A549 (cell line): ENCODE data around the gene MFF. TPM values are rescaled to one million over a fixed set of nuclear protein-coding genes. Genes with fewer than 3 reads are reported as not detected.

Source experiments
- ATAC-seq, 2 experiments: fragments of 200-7000 bp in 1 of 2; fragments of >200 bp in 1 of 2; cut with Nextera tagmentation in 1 of 2; cut with Tn5 transposase in 1 of 2; 3 replicates each; pipeline versions ENCODE4 v1.8.0 to v1.9.1; 2018 to 2020; ENCODE audit warnings: mild to moderate bottlenecking in 1 of 2, moderate library complexity in 1 of 2
- CTCF ChIA-PET: fragments of 300-600 bp; sonication (Branson Sonifier 250); formaldehyde crosslinking; extraction: SDS; loops from one replicate; lab custom pipeline; 2021; ENCODE audit warnings: antibody characterized with exemption, inconsistent platforms; lab: Yijun Ruan, JAX
- POLR2A ChIA-PET: fragments of 350-600 bp; formaldehyde crosslinking; extraction: SDS; loops from one replicate; lab custom pipeline; 2021; ENCODE audit warnings: antibody characterized with exemption, inconsistent platforms; lab: Yijun Ruan, JAX
- DNase-seq, 2 experiments: peaks; one replicate each; pipeline versions ENCODE4 v3.0.0 to v3.0.0-alpha.2; 2011 to 2016; ENCODE audit warnings: low read depth in 1 of 2, low spot score in 1 of 2
- FAIRE-seq: peaks from 2 replicates; lab custom pipeline; 2011; peaks lifted over from hg19 to GRCh38; lab: Jason Lieb, UNC
- H3K27ac ChIP-seq, 2 experiments: fragments of >200 bp; sonication (Bioruptor Twin); formaldehyde crosslinking; 3 replicates each; pipeline ENCODE4 v1.5.1; 2016 to 2017
- H3K4me1 ChIP-seq: fragments of >200 bp; sonication (Bioruptor Twin); formaldehyde crosslinking; 3 replicates; pipeline ENCODE4 v1.6.1; 2016
- H3K4me2 ChIP-seq: fragments of >200 bp; sonication (Bioruptor Twin); formaldehyde crosslinking; 3 replicates; pipeline ENCODE4 v1.6.1; 2016
- H3K4me3 ChIP-seq: fragments of >200 bp; sonication (Bioruptor Twin); formaldehyde crosslinking; 3 replicates; pipeline ENCODE4 v1.5.1; 2016
- H3K9me3 ChIP-seq: fragments of >200 bp; sonication (Bioruptor Twin); formaldehyde crosslinking; 3 replicates; pipeline ENCODE4 v1.6.1; 2016
- CBX8 ChIP-seq: fragments of 200-600 bp; sonication (generic); IDR thresholded peaks from 2 replicates; pipeline ENCODE4 v1.6.1; 2016
- CEBPB ChIP-seq, 2 experiments: fragments of >200 bp in 1 of 2; sonication (Bioruptor Twin) in 1 of 2; formaldehyde crosslinking in 1 of 2; IDR thresholded peaks; 2 replicates each; pipeline ENCODE4 v1.6.1; 2012 to 2016
- EHF ChIP-seq: fragments of 250-450 bp; sonication (Bioruptor Pico); IDR thresholded peaks from 2 replicates; pipeline ENCODE4 v1.5.0; 2020; ENCODE audit warnings: mild to moderate bottlenecking
- EHMT2 ChIP-seq: fragments of 200-600 bp; sonication (generic); IDR thresholded peaks from 2 replicates; pipeline ENCODE4 v1.6.1; 2016; ENCODE audit warnings: antibody characterized with exemption, low read depth, mild to moderate bottlenecking, moderate library complexity
- HOXA7 ChIP-seq: fragments of 250-450 bp; sonication (Bioruptor Pico); IDR thresholded peaks from 2 replicates; pipeline ENCODE4 v1.5.0; 2020; ENCODE audit warnings: mild to moderate bottlenecking, moderate library complexity
- HOXB13 ChIP-seq: fragments of 250-450 bp; sonication (Bioruptor Pico); IDR thresholded peaks from 2 replicates; pipeline ENCODE4 v1.5.0; 2020; ENCODE audit warnings: low read depth, mild to moderate bottlenecking, moderate library complexity
- HOXB5 ChIP-seq: fragments of 250-450 bp; sonication (Bioruptor Pico); IDR thresholded peaks from 2 replicates; pipeline ENCODE4 v1.5.0; 2020; ENCODE audit warnings: mild to moderate bottlenecking, moderate library complexity
- KDM5A ChIP-seq: fragments of 200-600 bp; sonication (generic); IDR thresholded peaks from 2 replicates; pipeline ENCODE4 v1.6.1; 2016; ENCODE audit warnings: antibody characterized with exemption, mild to moderate bottlenecking
- MAFK ChIP-seq: fragments of 450-650 bp; IDR thresholded peaks from 2 replicates; pipeline ENCODE4 v1.6.1; 2014; ENCODE audit not compliant: partially characterized antibody
- MAZ ChIP-seq: fragments of 150-350 bp; IDR thresholded peaks from 2 replicates; pipeline ENCODE4 v1.6.1; 2014; ENCODE audit warnings: antibody characterized with exemption, low read depth, low read length, borderline replicate concordance
- NFE2L2 ChIP-seq: fragments of 150-350 bp; conservative IDR thresholded peaks from 2 replicates; pipeline ENCODE4 v1.6.1; 2014; ENCODE audit warnings: low read length
- NR3C1 ChIP-seq: fragments of >200 bp; sonication (Bioruptor Twin); formaldehyde crosslinking; IDR thresholded peaks from 3 replicates; pipeline ENCODE4 v1.6.1; 2017
- PHF8 ChIP-seq: fragments of 200-600 bp; sonication (generic); IDR thresholded peaks from 2 replicates; pipeline ENCODE4 v1.6.1; 2016; ENCODE audit warnings: low read depth, mild to moderate bottlenecking, antibody characterized with exemption, moderate library complexity, borderline replicate concordance
- POLR2A ChIP-seq: IDR thresholded peaks from 2 replicates; pipeline ENCODE4 v1.6.1; 2012; ENCODE audit warnings: mild to moderate bottlenecking, low read length
- POLR2AphosphoS2 ChIP-seq: conservative IDR thresholded peaks from 2 replicates; pipeline ENCODE4 v1.6.1; 2012; ENCODE audit warnings: low read length, improper control_type of control experiment, inconsistent platforms
- RCOR1 ChIP-seq: fragments of 150-350 bp; IDR thresholded peaks from 2 replicates; pipeline ENCODE4 v1.6.1; 2014; ENCODE audit warnings: antibody characterized with exemption, low read length, low read depth
- RNF2 ChIP-seq: fragments of 200-600 bp; sonication (generic); IDR thresholded peaks from 2 replicates; pipeline ENCODE4 v1.6.1; 2016; ENCODE audit warnings: low read depth, mild to moderate bottlenecking, antibody characterized with exemption, moderate library complexity, borderline replicate concordance
- SMC3 ChIP-seq: fragments of >200 bp; sonication (Bioruptor Twin); formaldehyde crosslinking; IDR thresholded peaks from 3 replicates; pipeline ENCODE4 v1.6.1; 2018; ENCODE audit warnings: inconsistent platforms
- SREBF2 ChIP-seq: fragments of 450-650 bp; IDR thresholded peaks from 2 replicates; pipeline ENCODE4 v1.6.1; 2014; ENCODE audit warnings: mild to moderate bottlenecking, moderate library complexity
- TP53 ChIP-seq: fragments of 250-450 bp; sonication (Bioruptor Pico); IDR thresholded peaks from 2 replicates; pipeline ENCODE4 v1.5.0; 2021; ENCODE audit warnings: mild to moderate bottlenecking, moderate library complexity
- ZNF302 ChIP-seq: fragments of 250-450 bp; sonication (Bioruptor Pico); IDR thresholded peaks from 2 replicates; pipeline ENCODE4 v1.9.0; 2021; ENCODE audit warnings: inconsistent platforms, mild to moderate bottlenecking, moderate library complexity
- ZSCAN20 ChIP-seq: fragments of 250-450 bp; sonication (Bioruptor Pico); IDR thresholded peaks from 2 replicates; pipeline ENCODE4 v1.8.0; 2022; ENCODE audit warnings: mild to moderate bottlenecking, moderate library complexity
- WGBS: methylation state at CpG from one replicate; pipeline ENCODE4 v1.1.6; 2017; ENCODE audit errors: missing lambda C conversion rate; 5-methylcytosine and 5-hydroxymethylcytosine counted together
- polyA plus RNA-seq, 4 experiments: library from polyadenylated mRNA; depleted of rRNA in 3 of 4; stranded (reverse); fragments of >200 nt; fragmentation: RNase III in 1 of 4; extraction: RNeasy Plus Mini Kit Qiagen cat#74134 plus additional on column Dnase treatment in 1 of 4; gene quantifications; 2 replicates in 3 of 4; 3 replicates in 1 of 4; pipeline ENCODE4 v1.2.3, GENCODE V29; 2011 to 2017
- TF ChIP-seq, protein P1 (sequence below): IDR thresholded peaks from 2 replicates; pipeline ENCODE4 v1.6.1; 2012; ENCODE audit warnings: low read depth, borderline replicate concordance
- TF ChIP-seq, protein P2 (sequence below): fragments of 450-650 bp; IDR thresholded peaks from 2 replicates; pipeline ENCODE4 v1.6.1; 2014; ENCODE audit warnings: antibody characterized with exemption
- TF ChIP-seq, protein P3 (sequence below): fragments of >200 bp; sonication (Bioruptor Twin); formaldehyde crosslinking; IDR thresholded peaks from 2 replicates; pipeline ENCODE4 v1.6.1; 2016
- TF ChIP-seq, protein P4 (sequence below): fragments of 250-450 bp; sonication (Bioruptor Pico); IDR thresholded peaks from 2 replicates; pipeline ENCODE4 v1.5.0; 2020; ENCODE audit warnings: low read depth, mild to moderate bottlenecking, moderate library complexity

The MFF gene
- polyA plus RNA-seq, 2 of the 4 experiments (the other 2 are of a cell fraction) = 135 to 252 TPM

DNA sequence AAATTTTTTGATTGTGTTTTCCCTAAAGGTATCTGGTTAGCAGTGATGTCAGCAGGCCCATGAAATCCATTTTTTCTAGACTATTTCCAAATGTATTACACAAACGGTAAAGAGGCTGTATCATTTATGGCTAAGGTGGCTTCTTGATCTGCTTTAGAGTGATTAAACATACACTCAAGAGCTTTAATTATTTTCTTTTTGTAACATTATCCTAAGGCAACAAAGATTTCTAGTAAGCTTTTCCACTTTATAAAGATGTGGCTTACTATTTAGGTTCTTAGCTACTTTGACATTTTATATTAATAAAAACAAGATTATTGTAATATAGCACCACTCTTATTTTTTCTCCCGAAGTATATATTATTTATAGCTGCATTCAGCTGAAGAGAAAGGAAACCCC, 16.5 kb downstream of the MFF start:
- Histone ChIP-seq H3K4me3 (no peak overlapping the region), H3K4me2 (no peak overlapping the region), H3K27ac (no peak overlapping the region), H3K9me3 (no peaks in the 10 kb centered on the region), H3K4me1 (peaks cover 29% of the 10 kb centered on the region)
- 53% methylated on average over 2 of the region's 2 CpGs for whole genome bisulfite sequencing
- ATAC-seq (no peak), FAIRE-seq (no peak), DNase-seq (no peak)
- TF ChIP-seq, protein P1, sequence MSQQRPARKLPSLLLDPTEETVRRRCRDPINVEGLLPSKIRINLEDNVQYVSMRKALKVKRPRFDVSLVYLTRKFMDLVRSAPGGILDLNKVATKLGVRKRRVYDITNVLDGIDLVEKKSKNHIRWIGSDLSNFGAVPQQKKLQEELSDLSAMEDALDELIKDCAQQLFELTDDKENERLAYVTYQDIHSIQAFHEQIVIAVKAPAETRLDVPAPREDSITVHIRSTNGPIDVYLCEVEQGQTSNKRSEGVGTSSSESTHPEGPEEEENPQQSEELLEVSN = no peak
- no peak for TF ChIP-seq HOXB5 (CRISPR knock-in tag)
- TF ChIP-seq MAZ = no peak
- no peak for TF ChIP-seq HOXA7 (CRISPR knock-in tag)
- TF ChIP-seq NFE2L2 = no peak
- TF ChIP-seq, protein P2, sequence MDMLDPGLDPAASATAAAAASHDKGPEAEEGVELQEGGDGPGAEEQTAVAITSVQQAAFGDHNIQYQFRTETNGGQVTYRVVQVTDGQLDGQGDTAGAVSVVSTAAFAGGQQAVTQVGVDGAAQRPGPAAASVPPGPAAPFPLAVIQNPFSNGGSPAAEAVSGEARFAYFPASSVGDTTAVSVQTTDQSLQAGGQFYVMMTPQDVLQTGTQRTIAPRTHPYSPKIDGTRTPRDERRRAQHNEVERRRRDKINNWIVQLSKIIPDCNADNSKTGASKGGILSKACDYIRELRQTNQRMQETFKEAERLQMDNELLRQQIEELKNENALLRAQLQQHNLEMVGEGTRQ = no peak
- no peak for TF ChIP-seq EHMT2
- no peak for TF ChIP-seq NR3C1
- TF ChIP-seq, protein P3, sequence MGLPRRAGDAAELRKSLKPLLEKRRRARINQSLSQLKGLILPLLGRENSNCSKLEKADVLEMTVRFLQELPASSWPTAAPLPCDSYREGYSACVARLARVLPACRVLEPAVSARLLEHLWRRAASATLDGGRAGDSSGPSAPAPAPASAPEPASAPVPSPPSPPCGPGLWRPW = no peak
- TF ChIP-seq, protein P4, sequence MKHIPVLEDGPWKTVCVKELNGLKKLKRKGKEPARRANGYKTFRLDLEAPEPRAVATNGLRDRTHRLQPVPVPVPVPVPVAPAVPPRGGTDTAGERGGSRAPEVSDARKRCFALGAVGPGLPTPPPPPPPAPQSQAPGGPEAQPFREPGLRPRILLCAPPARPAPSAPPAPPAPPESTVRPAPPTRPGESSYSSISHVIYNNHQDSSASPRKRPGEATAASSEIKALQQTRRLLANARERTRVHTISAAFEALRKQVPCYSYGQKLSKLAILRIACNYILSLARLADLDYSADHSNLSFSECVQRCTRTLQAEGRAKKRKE (CRISPR knock-in tag) = no peak
- TF ChIP-seq EHF (CRISPR knock-in tag) = no peak
- ChIA-PET POLR2A (no interaction called here), CTCF (no interaction called here)

DNA sequence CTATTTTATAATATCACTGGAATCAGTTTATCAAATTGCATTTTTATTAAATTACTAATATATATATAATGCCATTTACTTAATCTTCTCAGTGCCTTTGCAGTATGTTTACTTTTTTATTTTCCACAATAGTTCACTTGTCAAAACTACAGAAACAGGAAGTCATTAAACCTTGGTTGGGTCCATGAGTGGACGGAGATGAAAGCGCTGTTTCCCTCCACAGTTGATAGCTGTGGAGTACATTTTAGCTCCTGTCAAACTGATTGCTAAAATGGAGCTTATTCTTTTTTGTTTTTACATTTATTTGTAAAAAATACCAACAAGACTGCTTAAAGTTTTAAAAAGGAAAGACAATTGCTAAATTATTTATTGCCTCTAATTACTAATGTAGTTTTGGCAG, 19.2 kb downstream of the MFF start:
- FAIRE-seq (no peak), DNase-seq (no peak), ATAC-seq (no peak)
- no peak overlapping the region for H3K4me3 ChIP-seq
- ChIA-PET CTCF (interaction anchor here (0.6 to 1.4 kb wide), 2 partner anchors 10 to 214 kb away, joined by 3 to 5 read pairs; no protein-coding TSS in a partner anchor), POLR2A (no interaction called here)
- no peak overlapping the region for H3K4me2 ChIP-seq
- peaks cover 27% of the 10 kb centered on the region for H3K4me1 ChIP-seq
- H3K27ac ChIP-seq = no peak overlapping the region
- WGBS = 86% methylated on average over 2 of the region's 2 CpGs
- no peaks in the 10 kb centered on the region for H3K9me3 ChIP-seq
- TF ChIP-seq POLR2A = no peak
- no peak for TF ChIP-seq HOXB13 (CRISPR knock-in tag)
- TF ChIP-seq EHMT2 = no peak
- TF ChIP-seq EHF (CRISPR knock-in tag) = no peak
- no peak for TF ChIP-seq PHF8
- TF ChIP-seq, protein P4 (CRISPR knock-in tag) = no peak
- no peak for TF ChIP-seq MAFK
- TF ChIP-seq TP53 (CRISPR knock-in tag) = no peak
- TF ChIP-seq CEBPB (IDR thresholded peaks at IDR 0.05) = no peak
- TF ChIP-seq RCOR1 = no peak
- no peak for TF ChIP-seq SMC3
- TF ChIP-seq NR3C1 = no peak
- no peak for TF ChIP-seq RNF2
- TF ChIP-seq ZSCAN20 (CRISPR knock-in tag) = no peak
- no peak for TF ChIP-seq SREBF2
- no peak for TF ChIP-seq KDM5A
- TF ChIP-seq CBX8 = no peak
- TF ChIP-seq ZNF302 (CRISPR knock-in tag) = no peak
- no peak for TF ChIP-seq NFE2L2
- no peak for TF ChIP-seq POLR2AphosphoS2
